Fibroblast of skin of left biceps (primary cell): ENCODE measurements around the gene RASGRP2.

Experiments used
- DNase-seq, 2 experiments: peaks; one replicate each; pipeline ENCODE4 v3.0.0-alpha.2; 2013; ENCODE audit warnings: low read depth in 2 of 2

The RASGRP2 gene

GRCh38 chr11:64697663-64698375 is 46.1 kb downstream of the RASGRP2 start:
- DNase-seq = no peak

- DNase-seq = no peak
Measured at GRCh38 chr11:64696045-64696444, 47.9 kb downstream of the RASGRP2 start.

- DNase-seq = no peak
Measured at GRCh38 chr11:64695548-64695947, 48.4 kb downstream of the RASGRP2 start.

- no peak for DNase-seq
Measured at GRCh38 chr11:64694821-64695365, 49.0 kb downstream of the RASGRP2 start.

- DNase-seq = no peak
Measured at GRCh38 chr11:64694026-64694755, 49.8 kb downstream of the RASGRP2 start.

- no peak for DNase-seq
Measured at GRCh38 chr11:64692764-64693331, 51.1 kb downstream of the RASGRP2 start.

- no peak for DNase-seq
Measured at GRCh38 chr11:64691543-64691942, 52.4 kb downstream of the RASGRP2 start.

- DNase-seq = no peak
Measured at GRCh38 chr11:64690235-64690634, 53.7 kb downstream of the RASGRP2 start.

GRCh38 chr11:64688534-64688982 is 55.4 kb downstream of the RASGRP2 start:
- peak; percentile 50 to 55 for DNase-seq

GRCh38 chr11:64687643-64688533 is 56.1 kb downstream of the RASGRP2 start:
- DNase-seq = no peak

GRCh38 chr11:64687204-64687603 is 56.7 kb downstream of the RASGRP2 start:
- DNase-seq = no peak

GRCh38 chr11:64686466-64687170 is 57.3 kb downstream of the RASGRP2 start:
- no peak for DNase-seq

GRCh38 chr11:64685536-64685935 is 58.4 kb downstream of the RASGRP2 start:
- DNase-seq = no peak

GRCh38 chr11:64684357-64684756 is 59.6 kb downstream of the RASGRP2 start:
- DNase-seq = no peak

- no peak for DNase-seq
Measured at GRCh38 chr11:64681171-64681570, 62.8 kb downstream of the RASGRP2 start.

- DNase-seq = no peak
Measured at GRCh38 chr11:64679846-64680245, 64.1 kb downstream of the RASGRP2 start.

GRCh38 chr11:64677441-64678023 is 66.4 kb downstream of the RASGRP2 start:
- no peak for DNase-seq
